Right lobe of liver (tissue), 6 donors: ENCODE results near the gene MAVS. TPM values are rescaled to one million over a fixed set of nuclear protein-coding genes. Genes with fewer than 3 reads are reported as not detected.

Experiments used
- ATAC-seq, 4 donors: fragments of 200-7000 bp; cut with Tn5 transposase; one replicate each; pipeline ENCODE4 v1.9.1; 2020; ENCODE audit warnings: mild to moderate bottlenecking in 4 of 4, moderate library complexity in 4 of 4
- DNase-seq, 3 donors: peaks; one replicate each; pipeline ENCODE4 v3.0.0-alpha.2; 2020
- H3K27ac ChIP-seq, 3 donors: fragments of 200-600 bp; one replicate each; pipeline ENCODE4 v1.8.0; 2022
- H3K27me3 ChIP-seq, 2 donors: fragments of 200-600 bp; one replicate each; pipeline ENCODE4 v1.8.0; 2022
- H3K36me3 ChIP-seq, 4 donors: fragments of 200-600 bp; sonication (generic) in 1 of 4; one replicate each; pipeline versions ENCODE4 v1.5.1 to v1.8.0; 2017 to 2022; ENCODE audit warnings: control low read depth in 1 of 4
- H3K4me1 ChIP-seq, 4 donors: fragments of 200-600 bp; sonication (generic) in 1 of 4; one replicate each; pipeline versions ENCODE4 v1.5.1 to v1.8.0; 2017 to 2022; ENCODE audit warnings: control low read depth in 1 of 4
- H3K4me3 ChIP-seq, 3 donors: fragments of 200-600 bp; one replicate each; pipeline ENCODE4 v1.8.0; 2022
- H3K9me3 ChIP-seq, 4 donors: fragments of 200-600 bp; sonication (generic) in 1 of 4; one replicate each; pipeline versions ENCODE4 v1.5.1 to v1.8.0; 2017 to 2022; ENCODE audit warnings: control low read depth in 1 of 4
- POLR2A ChIP-seq: fragments of 450-650 bp; IDR thresholded peaks from one replicate; pipeline ENCODE4 v1.6.1; 2017; ENCODE audit warnings: antibody characterized with exemption, mild to moderate bottlenecking
- WGBS: methylation state at CpG from one replicate; pipeline ENCODE4 v1.1.6; 2018; ENCODE audit warnings: low coverage, low lambda C conversion rate; ENCODE audit not compliant: insufficient coverage; ENCODE audit errors: missing lambda C conversion rate; 5-methylcytosine and 5-hydroxymethylcytosine counted together
- intact Hi-C, 2 donors: fragments of 100-400 bp; cut with DNase I; formaldehyde crosslinking; loops; one replicate each; pipeline versions ENCODE4 v1.11.2 to v1.14.1; 2022
- total RNA-seq, 6 experiments: library from RNA; depleted of rRNA in 2 of 6; stranded (reverse); fragments of >200 nt in 2 of 6; fragmentation: NEBNext Ultra II Directional in 3 of 6; extraction: Animal tissue kit (Norgen Biotek cat#: 25700) in 3 of 6; gene quantifications; one replicate each; pipeline versions ENCODE4 v1.1.0 to v1.2.4, GENCODE V29; 2016 to 2023
- TF ChIP-seq, protein P1 (sequence below), 4 donors: fragments of 200-600 bp in 3 of 4; fragments of 450-650 bp in 1 of 4; IDR thresholded peaks; one replicate each; pipeline versions ENCODE4 v1.5.1 to v1.8.0; 2016 to 2022; ENCODE audit warnings: antibody characterized with exemption in 4 of 4, mild to moderate bottlenecking in 2 of 4
- donor health status: DM: no; HTN: yes; CAD: no.
- donor health status: DM: no; HTN: no; CAD: no.
- donor health status: DM: no; HTN: no; CAD: no.
- donor health status: DM: no; HTN: yes; CAD: no.
- donor health status: DM: no; HTN: yes; CAD: no.

MAVS gene
- total RNA-seq, 6 experiments from 2014 or later: 10.1 to 20.4 (median 17.0) TPM

- peak; percentile 68 for TF ChIP-seq POLR2A
- TF ChIP-seq, protein P1, sequence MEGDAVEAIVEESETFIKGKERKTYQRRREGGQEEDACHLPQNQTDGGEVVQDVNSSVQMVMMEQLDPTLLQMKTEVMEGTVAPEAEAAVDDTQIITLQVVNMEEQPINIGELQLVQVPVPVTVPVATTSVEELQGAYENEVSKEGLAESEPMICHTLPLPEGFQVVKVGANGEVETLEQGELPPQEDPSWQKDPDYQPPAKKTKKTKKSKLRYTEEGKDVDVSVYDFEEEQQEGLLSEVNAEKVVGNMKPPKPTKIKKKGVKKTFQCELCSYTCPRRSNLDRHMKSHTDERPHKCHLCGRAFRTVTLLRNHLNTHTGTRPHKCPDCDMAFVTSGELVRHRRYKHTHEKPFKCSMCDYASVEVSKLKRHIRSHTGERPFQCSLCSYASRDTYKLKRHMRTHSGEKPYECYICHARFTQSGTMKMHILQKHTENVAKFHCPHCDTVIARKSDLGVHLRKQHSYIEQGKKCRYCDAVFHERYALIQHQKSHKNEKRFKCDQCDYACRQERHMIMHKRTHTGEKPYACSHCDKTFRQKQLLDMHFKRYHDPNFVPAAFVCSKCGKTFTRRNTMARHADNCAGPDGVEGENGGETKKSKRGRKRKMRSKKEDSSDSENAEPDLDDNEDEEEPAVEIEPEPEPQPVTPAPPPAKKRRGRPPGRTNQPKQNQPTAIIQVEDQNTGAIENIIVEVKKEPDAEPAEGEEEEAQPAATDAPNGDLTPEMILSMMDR (IDR thresholded peaks at IDR 0.05): peak; percentile 99 to 100 (median 100)
- peak within 1 kb of the TSS; percentile 63 to 81 (median 64) for H3K4me3 ChIP-seq
- WGBS: no CpG with 5 or more reads among the region's 96 CpGs
- peaks cover 0 to 9% (median 7%) of the 10 kb centered on the region in 4 donors for H3K4me1 ChIP-seq
- H3K27me3 ChIP-seq: no peaks in the 10 kb centered on the region
- ATAC-seq (peak; percentile 80 to 91 (median 86)), DNase-seq (peak; percentile 98)
- H3K27ac ChIP-seq: peak within 1 kb of the TSS; percentile 97 to 100 (median 99)
- intact Hi-C loops: loop anchor here (5.0 kb wide), 1 partner anchor 33 kb away; the partner anchor contains the start of gene CENPB (in 2 of the 2)
- peaks cover 0 to 25% (median 4%) of the 10 kb centered on the region in 4 donors for H3K36me3 ChIP-seq
- H3K9me3 ChIP-seq: no peaks in the 10 kb centered on the region
Measured at GRCh38 chr20:3820048-3820900, 26.4 kb upstream of the MAVS start, which contains the start of gene AP5S1. Gene AP5S1 (plus strand): TSS chr20:3820547. CDS start chr20:3822118, 1,571 bp downstream.

GRCh38 chr20:3820901-3821727 is 25.5 kb upstream of the MAVS start:
- H3K4me1 ChIP-seq: peaks cover 0 to 9% (median 7%) of the 10 kb centered on the region in 4 donors
- H3K27me3 ChIP-seq: no peaks in the 10 kb centered on the region
- TF ChIP-seq, protein P1 (IDR thresholded peaks at IDR 0.05): no peak
- TF ChIP-seq POLR2A: no peak
- 19% methylated on average over 14 of the region's 20 CpGs for WGBS
- H3K27ac ChIP-seq: peak overlapping the region; percentile 97 to 100 (median 99)
- H3K4me3 ChIP-seq: peak overlapping the region; percentile 63 to 81 (median 64)
- ATAC-seq (peak in 2 of 4 donors; percentile 15 to 18), DNase-seq (no peak)
- intact Hi-C loops: loop anchor here (5.0 kb wide), 1 partner anchor 34 kb away; the partner anchor contains the start of gene CENPB (in 2 of the 2)
- no peaks in the 10 kb centered on the region for H3K9me3 ChIP-seq
- H3K36me3 ChIP-seq: peaks cover 0 to 25% (median 4%) of the 10 kb centered on the region in 4 donors

DNA sequence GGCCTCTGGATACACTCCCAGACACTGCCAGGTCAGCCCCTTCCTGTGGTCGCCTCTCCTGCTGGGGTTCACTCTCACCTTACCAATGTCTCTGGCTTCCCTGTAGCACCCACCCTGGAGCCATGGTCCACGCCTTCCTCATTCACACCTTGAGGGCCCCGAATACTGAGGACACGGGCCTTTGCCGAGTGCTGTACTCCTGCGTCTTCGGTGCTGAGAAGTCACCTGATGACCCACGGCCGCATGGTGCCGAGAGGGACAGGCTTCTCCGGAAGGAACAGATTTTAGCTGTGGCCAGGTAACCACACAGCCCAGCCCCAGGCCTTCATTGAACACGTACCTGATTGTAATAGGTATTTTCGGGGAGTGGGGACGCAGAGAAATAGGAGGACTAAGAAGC is 24.6 kb upstream of the MAVS start:
- Histone ChIP-seq H3K9me3 (no peaks in the 10 kb centered on the region), H3K27ac (no peak overlapping the region), H3K4me1 (peaks cover 0 to 9% (median 7%) of the 10 kb centered on the region in 4 donors), H3K27me3 (no peaks in the 10 kb centered on the region), H3K4me3 (no peak overlapping the region), H3K36me3 (peaks cover 0 to 25% (median 4%) of the 10 kb centered on the region in 4 donors)
- intact Hi-C loops: loop anchor here (5.0 kb wide), 1 partner anchor 35 kb away; the partner anchor contains the start of gene CENPB (in 2 of the 2)
- no peak for DNase-seq
- ATAC-seq: no peak
- 88% methylated on average over 6 of the region's 14 CpGs for WGBS
- no peak for TF ChIP-seq POLR2A
- TF ChIP-seq, protein P1 (IDR thresholded peaks at IDR 0.05): no peak

DNA sequence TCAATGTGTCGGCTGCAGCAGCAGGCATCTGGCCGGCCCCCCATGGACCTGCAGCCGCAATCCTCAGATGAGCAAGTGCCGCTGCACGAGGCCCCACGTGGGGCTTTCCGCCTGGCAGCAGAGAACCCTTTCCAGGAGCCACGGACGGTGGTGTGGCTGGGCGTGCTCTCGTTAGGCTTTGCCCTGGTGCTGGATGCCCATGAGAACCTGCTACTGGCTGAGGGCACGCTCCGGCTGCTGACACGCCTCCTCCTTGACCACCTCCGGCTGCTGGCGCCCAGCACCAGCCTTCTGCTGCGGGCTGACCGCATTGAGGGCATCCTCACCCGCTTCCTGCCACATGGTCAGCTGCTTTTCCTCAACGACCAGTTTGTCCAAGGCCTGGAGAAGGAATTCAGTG is 22.8 kb upstream of the MAVS start:
- no peak overlapping the region for H3K27ac ChIP-seq
- no peak overlapping the region for H3K4me3 ChIP-seq
- H3K4me1 ChIP-seq: peaks cover 0 to 9% (median 0%) of the 10 kb centered on the region in 4 donors
- H3K27me3 ChIP-seq: no peaks in the 10 kb centered on the region
- no CpG with 5 or more reads among the region's 20 CpGs for WGBS
- DNase-seq (no peak), ATAC-seq (no peak)
- intact Hi-C loops: loop anchor here (5.0 kb wide), 1 partner anchor 37 kb away; the partner anchor contains the start of gene CENPB (in 2 of the 2)
- no peaks in the 10 kb centered on the region for H3K9me3 ChIP-seq
- TF ChIP-seq POLR2A: no peak
- TF ChIP-seq, protein P1 (IDR thresholded peaks at IDR 0.05): no peak
- peaks cover 0 to 25% (median 4%) of the 10 kb centered on the region in 4 donors for H3K36me3 ChIP-seq
